PC-9 (cell line): ENCODE measurements around the gene PRKCH. TPM values are rescaled to one million over a fixed set of nuclear protein-coding genes. Genes with fewer than 3 reads are reported as not detected.

ENCODE experiments used
- BruUV-seq: library from RNA; stranded (reverse); fragments of 400-500 nt; replicated peaks from 2 replicates; lab custom pipeline; 2021; lab: Mats Ljungman, UMichigan
- CTCF ChIA-PET: fragments of 300-600 bp; sonication (Branson Sonifier 250); formaldehyde crosslinking; loops from one replicate; lab custom pipeline; 2022; ENCODE audit warnings: antibody characterized with exemption; lab: Charles Lee
- POLR2A ChIA-PET: fragments of 300-600 bp; sonication (Branson Sonifier 250); formaldehyde crosslinking; loops from one replicate; lab custom pipeline; 2022; ENCODE audit warnings: antibody characterized with exemption; ENCODE audit not compliant: unreplicated experiment; lab: Charles Lee
- DNase-seq, 2 experiments: peaks; one replicate each; pipeline versions ENCODE4 v3.0.0 to v3.0.0-alpha.2; 2015 to 2022; ENCODE audit warnings: mixed read lengths in 1 of 2
- H2AFZ ChIP-seq: fragments of 200-600 bp; sonication (generic); 2 replicates; pipeline ENCODE4 v1.8.1; 2017; ENCODE audit warnings: antibody characterized with exemption
- H3F3A ChIP-seq: fragments of 200-600 bp; sonication (generic); 2 replicates; pipeline ENCODE4 v1.8.1; 2017; ENCODE audit warnings: antibody characterized with exemption, mild to moderate bottlenecking, low read depth; ENCODE audit not compliant: insufficient read depth
- H3K27ac ChIP-seq: fragments of 200-600 bp; sonication (generic); 2 replicates; pipeline ENCODE4 v1.6.1; 2016; ENCODE audit warnings: mixed run types
- H3K27me3 ChIP-seq: fragments of 200-600 bp; sonication (generic); 2 replicates; pipeline ENCODE4 v1.6.1; 2016; ENCODE audit warnings: low read depth, mixed run types; ENCODE audit not compliant: insufficient read depth
- H3K36me3 ChIP-seq: fragments of 200-600 bp; sonication (generic); 2 replicates; pipeline ENCODE4 v1.6.1; 2016; ENCODE audit warnings: low read depth, mixed run types
- H3K4me1 ChIP-seq: fragments of 200-600 bp; sonication (generic); replicated peaks from 2 replicates; pipeline ENCODE4 v1.6.1; 2016; ENCODE audit warnings: mixed run types; ENCODE audit not compliant: insufficient read depth
- H3K4me2 ChIP-seq: fragments of 200-600 bp; sonication (generic); 2 replicates; pipeline ENCODE4 v1.6.1; 2017; ENCODE audit warnings: mixed run types
- H3K4me3 ChIP-seq: fragments of 200-600 bp; sonication (generic); 2 replicates; pipeline ENCODE4 v1.6.1; 2016; ENCODE audit warnings: mixed run types
- H3K79me2 ChIP-seq: fragments of 200-600 bp; sonication (generic); 2 replicates; pipeline ENCODE4 v1.6.1; 2017; ENCODE audit warnings: low read depth, mixed run types
- H3K9me2 ChIP-seq: fragments of 200-600 bp; sonication (generic); 2 replicates; pipeline ENCODE4 v1.8.1; 2017; ENCODE audit warnings: mild to moderate bottlenecking; ENCODE audit not compliant: insufficient read depth
- H3K9me3 ChIP-seq: fragments of 200-600 bp; sonication (generic); 2 replicates; pipeline ENCODE4 v1.8.1; 2016; ENCODE audit warnings: low read depth; ENCODE audit not compliant: insufficient read depth
- H4K20me1 ChIP-seq: fragments of 200-600 bp; sonication (generic); 2 replicates; pipeline ENCODE4 v1.8.1; 2017; ENCODE audit not compliant: insufficient read depth
- EZH2 ChIP-seq: fragments of 200-600 bp; sonication (generic); IDR thresholded peaks from 2 replicates; pipeline ENCODE4 v1.8.0; 2017; ENCODE audit warnings: antibody characterized with exemption, low read depth
- intact Hi-C: fragments of 100-400 bp; cut with micrococcal nuclease; formaldehyde crosslinking; loops from one replicate; pipeline ENCODE4 v1.10.0; 2022; ENCODE audit not compliant: unreplicated experiment
- total RNA-seq: library from RNA; stranded (reverse); gene quantifications from 2 replicates; pipeline ENCODE4 v1.2.3, GENCODE V29; 2021
- TF ChIP-seq, protein P1 (sequence below): fragments of 200-600 bp; sonication (generic); conservative IDR thresholded peaks from 2 replicates; pipeline ENCODE4 v1.6.1; 2017; ENCODE audit warnings: mixed run types, antibody characterized with exemption, mild to moderate bottlenecking, moderate library complexity

PRKCH gene
- total RNA-seq, 1 experiment from 2014 or later = 32.4 TPM

DNA sequence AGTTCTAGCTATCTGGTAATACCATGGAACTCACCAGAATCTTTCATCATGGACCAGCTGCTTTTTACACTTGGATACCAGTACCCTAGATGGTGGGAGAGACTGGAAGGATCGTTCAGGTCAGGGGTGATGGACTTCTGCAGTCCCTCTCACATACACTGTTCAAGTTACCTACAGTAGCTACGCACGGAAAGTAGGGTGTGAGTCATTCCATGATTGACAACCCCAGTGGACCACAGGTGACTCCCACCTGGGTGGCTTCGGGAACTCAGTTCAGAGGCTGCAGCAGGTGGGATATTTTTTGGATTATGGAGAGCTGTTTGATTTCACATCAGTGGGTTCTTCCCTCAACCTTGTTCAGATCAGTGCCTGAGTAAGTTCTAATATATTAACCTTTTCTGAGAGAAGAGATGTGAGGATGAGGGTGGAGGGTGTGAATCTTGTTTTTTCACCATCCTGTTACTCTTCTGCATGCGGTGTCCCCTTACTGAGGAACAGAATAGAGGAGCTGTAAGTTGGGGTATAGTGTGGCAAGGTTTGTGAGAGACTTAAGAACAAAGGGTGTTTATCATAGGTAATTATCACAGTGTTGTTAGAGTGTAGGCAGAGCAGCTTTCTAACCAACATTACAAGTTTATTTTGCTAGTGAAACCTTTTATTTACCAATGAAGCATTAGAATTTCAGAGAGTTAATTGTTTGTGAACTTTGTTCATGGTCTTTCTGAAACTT, 39.6 kb downstream of the PRKCH start:
- CTCF ChIA-PET = interaction anchor here (0.6 kb wide), 1 partner anchor 717 kb away, joined by 3 read pairs; no protein-coding TSS in a partner anchor
- H3K4me1 ChIP-seq = peaks cover 69% of the 10 kb centered on the region

DNA sequence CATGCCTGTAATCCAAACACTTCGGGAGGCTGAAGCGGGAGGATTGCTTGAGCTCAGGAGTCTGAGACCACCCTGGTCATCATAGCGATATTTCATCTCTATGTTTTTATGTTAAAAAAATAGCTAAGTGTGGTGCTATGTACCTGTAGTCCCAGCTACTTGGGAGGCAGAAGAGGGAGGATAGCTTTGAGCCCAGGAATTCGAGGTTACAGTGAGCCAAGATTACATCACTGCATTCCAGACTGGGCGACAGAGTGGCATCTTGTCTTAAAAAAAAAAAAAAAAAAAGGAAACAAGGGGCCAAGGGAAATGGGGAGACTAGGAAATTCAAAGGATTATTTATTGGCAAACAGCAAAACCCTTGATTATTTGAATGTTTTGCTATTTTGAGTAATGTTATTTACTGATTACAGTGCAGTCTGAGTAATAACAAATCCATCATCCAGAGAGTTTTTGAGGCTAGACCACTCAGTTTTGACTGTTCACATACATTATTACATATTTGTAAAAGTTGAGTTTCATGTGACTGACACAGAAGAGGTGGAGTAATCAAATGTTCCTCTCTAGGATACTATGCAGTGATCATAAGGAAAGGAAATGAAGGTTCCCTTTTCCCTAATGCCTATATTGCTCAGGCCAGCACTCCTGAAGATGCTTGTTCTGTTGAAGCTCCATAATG, 40.8 kb downstream of the PRKCH start:
- TF ChIP-seq, protein P1, sequence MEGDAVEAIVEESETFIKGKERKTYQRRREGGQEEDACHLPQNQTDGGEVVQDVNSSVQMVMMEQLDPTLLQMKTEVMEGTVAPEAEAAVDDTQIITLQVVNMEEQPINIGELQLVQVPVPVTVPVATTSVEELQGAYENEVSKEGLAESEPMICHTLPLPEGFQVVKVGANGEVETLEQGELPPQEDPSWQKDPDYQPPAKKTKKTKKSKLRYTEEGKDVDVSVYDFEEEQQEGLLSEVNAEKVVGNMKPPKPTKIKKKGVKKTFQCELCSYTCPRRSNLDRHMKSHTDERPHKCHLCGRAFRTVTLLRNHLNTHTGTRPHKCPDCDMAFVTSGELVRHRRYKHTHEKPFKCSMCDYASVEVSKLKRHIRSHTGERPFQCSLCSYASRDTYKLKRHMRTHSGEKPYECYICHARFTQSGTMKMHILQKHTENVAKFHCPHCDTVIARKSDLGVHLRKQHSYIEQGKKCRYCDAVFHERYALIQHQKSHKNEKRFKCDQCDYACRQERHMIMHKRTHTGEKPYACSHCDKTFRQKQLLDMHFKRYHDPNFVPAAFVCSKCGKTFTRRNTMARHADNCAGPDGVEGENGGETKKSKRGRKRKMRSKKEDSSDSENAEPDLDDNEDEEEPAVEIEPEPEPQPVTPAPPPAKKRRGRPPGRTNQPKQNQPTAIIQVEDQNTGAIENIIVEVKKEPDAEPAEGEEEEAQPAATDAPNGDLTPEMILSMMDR = no peak
- no peak for TF ChIP-seq EZH2
- Histone ChIP-seq H2AFZ (no peak overlapping the region), H3K79me2 (peaks cover 89% of the 10 kb centered on the region), H4K20me1 (no peaks in the 10 kb centered on the region), H3K4me2 (no peak overlapping the region), H3K36me3 (no peaks in the 10 kb centered on the region), H3K9me3 (no peaks in the 10 kb centered on the region), H3K4me1 (peaks cover 69% of the 10 kb centered on the region), H3K4me3 (no peak overlapping the region), H3K27me3 (no peaks in the 10 kb centered on the region), H3K9me2 (no peaks in the 10 kb centered on the region), H3K27ac (no peak overlapping the region), H3F3A (peaks cover 20% of the 10 kb centered on the region)
- BruUV-seq = no TSS peak
- peak in 1 of 2 experiments; percentile 48 for DNase-seq
- intact Hi-C loops = loop anchor here (10.0 kb wide), 1 partner anchor 163 kb away; no protein-coding TSS in a partner anchor
- ChIA-PET POLR2A (no interaction called here), CTCF (no interaction called here)

More for the DNA sequence above, 39.6 kb downstream of the PRKCH start:
- Histone ChIP-seq H4K20me1 (no peaks in the 10 kb centered on the region), H3K9me3 (no peaks in the 10 kb centered on the region), H3K36me3 (no peaks in the 10 kb centered on the region), H3K27me3 (no peaks in the 10 kb centered on the region), H3K4me2 (no peak overlapping the region), H3K79me2 (peaks cover 90% of the 10 kb centered on the region), H2AFZ (no peak overlapping the region), H3K27ac (no peak overlapping the region), H3K4me3 (no peak overlapping the region), H3F3A (peaks cover 18% of the 10 kb centered on the region), H3K9me2 (no peaks in the 10 kb centered on the region)
- no TSS peak for BruUV-seq
- intact Hi-C loops = loop anchor here (10.0 kb wide), 1 partner anchor 164 kb away; no protein-coding TSS in a partner anchor
- peak in 1 of 2 experiments; percentile 24 for DNase-seq
- TF ChIP-seq, protein P1 = no peak
- TF ChIP-seq EZH2 = no peak
- POLR2A ChIA-PET = interaction anchor here (0.6 kb wide), 1 partner anchor 334 kb away, joined by 5 read pairs; the partner anchor contains the start of gene HIF1A

DNA sequence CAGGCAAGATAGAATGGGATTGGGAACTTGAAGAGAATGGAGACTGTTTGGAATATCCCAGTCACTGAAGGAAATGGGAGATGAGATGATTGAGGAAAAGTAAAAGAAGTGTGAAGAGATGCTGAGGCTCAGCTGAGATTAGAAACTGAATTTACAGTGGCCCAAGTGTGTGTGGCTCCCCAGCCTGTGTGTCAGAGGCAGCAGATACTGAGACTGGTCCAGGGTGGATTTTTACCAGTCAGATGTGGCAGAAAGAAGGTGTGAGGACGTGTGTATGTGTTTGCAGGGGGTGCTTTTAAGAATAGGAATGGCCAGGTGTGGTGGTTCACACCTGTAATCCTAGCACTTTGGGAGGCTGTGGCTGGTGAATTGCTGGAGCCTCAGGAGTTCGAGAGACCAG, 42.9 kb downstream of the PRKCH start:
- H2AFZ ChIP-seq = no peak overlapping the region
- ChIA-PET CTCF (no interaction called here), POLR2A (no interaction called here)
- H4K20me1 ChIP-seq = no peaks in the 10 kb centered on the region
- peaks cover 40% of the 10 kb centered on the region for H3F3A ChIP-seq
- no peaks in the 10 kb centered on the region for H3K9me2 ChIP-seq
- H3K9me3 ChIP-seq = no peaks in the 10 kb centered on the region
- peaks cover 72% of the 10 kb centered on the region for H3K4me1 ChIP-seq
- no peak for TF ChIP-seq EZH2
- TF ChIP-seq, protein P1 = no peak
- BruUV-seq = no TSS peak
- H3K36me3 ChIP-seq = no peaks in the 10 kb centered on the region
- H3K27ac ChIP-seq = peak overlapping the region; percentile 97; the same call in 1 of the 2 replicates
- peaks cover 81% of the 10 kb centered on the region for H3K79me2 ChIP-seq
- H3K27me3 ChIP-seq = no peaks in the 10 kb centered on the region
- no peak overlapping the region for H3K4me3 ChIP-seq
- intact Hi-C loops = loop anchor here (10.0 kb wide), 1 partner anchor 161 kb away; no protein-coding TSS in a partner anchor
- no peak for DNase-seq
- H3K4me2 ChIP-seq = no peak overlapping the region
